ENCODE data around the gene PRCC. TPM values are rescaled to one million over a fixed set of nuclear protein-coding genes. Genes with fewer than 3 reads are reported as not detected.

PRCC gene
- total RNA-seq, 1 donor = 28.3 TPM

- TF ChIP-seq CTCF (IDR thresholded peaks at IDR 0.05; ENCODE audit: insufficient read depth, low read length) = no peak
- DNase-seq (ENCODE audit: low read depth) = no peak
- no peak overlapping the region for H3K4me3 ChIP-seq (ENCODE audit: low read depth, low read length)
These were observed 48.7 kb downstream of the PRCC start for GRCh38 chr1:156815961-156816422.

GRCh38 chr1:156816561-156817328, 49.4 kb downstream of the PRCC start, which contains the start of gene SH2D2A:
SH2D2A (minus strand) TSS chr1:156816848; CDS start chr1:156816708, 140 bp downstream.
- TF ChIP-seq CTCF (IDR thresholded peaks at IDR 0.05; ENCODE audit: insufficient read depth, low read length) = no peak
- no peak for DNase-seq (ENCODE audit: low read depth)
- no peak within 1 kb of the TSS for H3K4me3 ChIP-seq (ENCODE audit: low read depth, low read length)

- no peak for TF ChIP-seq CTCF (IDR thresholded peaks at IDR 0.05; ENCODE audit: insufficient read depth, low read length)
- H3K4me3 ChIP-seq (ENCODE audit: low read depth, low read length) = no peak overlapping the region
- peak; percentile 39 for DNase-seq (ENCODE audit: low read depth)
These were observed 54.5 kb downstream of the PRCC start for GRCh38 chr1:156821801-156822200.

- no peak for TF ChIP-seq CTCF (IDR thresholded peaks at IDR 0.05; ENCODE audit: insufficient read depth, low read length)
- H3K4me3 ChIP-seq (ENCODE audit: low read depth, low read length) = no peak overlapping the region
- DNase-seq (ENCODE audit: low read depth) = no peak
These were observed 55.3 kb downstream of the PRCC start for GRCh38 chr1:156822680-156823079.

- TF ChIP-seq CTCF (IDR thresholded peaks at IDR 0.05; ENCODE audit: insufficient read depth, low read length) = no peak
- no peak overlapping the region for H3K4me3 ChIP-seq (ENCODE audit: low read depth, low read length)
- DNase-seq (ENCODE audit: low read depth) = no peak
These were observed 56.0 kb downstream of the PRCC start for GRCh38 chr1:156823210-156823790.

GRCh38 chr1:156826630-156827029, 59.3 kb downstream of the PRCC start:
- no peak for TF ChIP-seq CTCF (IDR thresholded peaks at IDR 0.05; ENCODE audit: insufficient read depth, low read length)
- DNase-seq (ENCODE audit: low read depth) = peak; percentile 53
- H3K4me3 ChIP-seq (ENCODE audit: low read depth, low read length) = no peak overlapping the region
